GM23338 (cell line): Measurements from ENCODE around the gene CAMK2N2.

Experiments
- CREB1 ChIP-seq: fragments of 250-450 bp; sonication (Bioruptor Pico); IDR thresholded peaks from 2 replicates; pipeline ENCODE4 v1.5.0; 2020; ENCODE audit warnings: low read depth, mild to moderate bottlenecking, moderate library complexity
- EZH2 ChIP-seq: fragments of 200-600 bp; sonication (generic); IDR thresholded peaks from one replicate; pipeline ENCODE4 v1.8.0; 2017; ENCODE audit warnings: antibody characterized with exemption, mild to moderate bottlenecking, low read depth; ENCODE audit not compliant: unreplicated experiment
- EZH2phosphoT487 ChIP-seq: fragments of 200-600 bp; sonication (generic); IDR thresholded peaks from one replicate; pipeline ENCODE4 v1.8.1; 2018; ENCODE audit warnings: antibody characterized with exemption; ENCODE audit not compliant: unreplicated experiment
- JUNB ChIP-seq: IDR thresholded peaks from one replicate; pipeline ENCODE4 v1.6.1; 2016; ENCODE audit warnings: antibody characterized with exemption; ENCODE audit not compliant: unreplicated experiment
- POLR2AphosphoS5 ChIP-seq: IDR thresholded peaks from 2 replicates; pipeline ENCODE4 v1.6.1; 2016; ENCODE audit warnings: antibody characterized with exemption, low read depth
- REST ChIP-seq: IDR thresholded peaks from one replicate; pipeline ENCODE4 v1.6.1; 2018; ENCODE audit warnings: antibody characterized with exemption; ENCODE audit not compliant: unreplicated experiment
- STAT1 ChIP-seq: IDR thresholded peaks from one replicate; pipeline ENCODE4 v1.6.1; 2016; ENCODE audit warnings: antibody characterized with exemption; ENCODE audit not compliant: unreplicated experiment
- ZNF331 ChIP-seq: fragments of 250-450 bp; sonication (Bioruptor Pico); IDR thresholded peaks from 2 replicates; pipeline ENCODE4 v1.5.0; 2020; ENCODE audit warnings: low read depth, mild to moderate bottlenecking, moderate library complexity
- TF ChIP-seq, protein P1 (sequence below), 2 experiments: fragments of 200-600 bp in 1 of 2; sonication (generic) in 1 of 2; conservative IDR thresholded peaks; 2 replicates each; pipeline versions ENCODE4 v1.5.1 to v1.6.1; 2016 to 2017; ENCODE audit warnings: antibody characterized with exemption in 2 of 2, low read depth in 2 of 2, mild to moderate bottlenecking in 2 of 2, moderate library complexity in 1 of 2
- TF ChIP-seq, protein P2 (sequence below): IDR thresholded peaks from 2 replicates; pipeline ENCODE4 v1.6.1; 2016; ENCODE audit warnings: antibody characterized with exemption

GRCh38 chr3:184307915-184308314, 46.6 kb upstream of the CAMK2N2 start:
- TF ChIP-seq, protein P1, sequence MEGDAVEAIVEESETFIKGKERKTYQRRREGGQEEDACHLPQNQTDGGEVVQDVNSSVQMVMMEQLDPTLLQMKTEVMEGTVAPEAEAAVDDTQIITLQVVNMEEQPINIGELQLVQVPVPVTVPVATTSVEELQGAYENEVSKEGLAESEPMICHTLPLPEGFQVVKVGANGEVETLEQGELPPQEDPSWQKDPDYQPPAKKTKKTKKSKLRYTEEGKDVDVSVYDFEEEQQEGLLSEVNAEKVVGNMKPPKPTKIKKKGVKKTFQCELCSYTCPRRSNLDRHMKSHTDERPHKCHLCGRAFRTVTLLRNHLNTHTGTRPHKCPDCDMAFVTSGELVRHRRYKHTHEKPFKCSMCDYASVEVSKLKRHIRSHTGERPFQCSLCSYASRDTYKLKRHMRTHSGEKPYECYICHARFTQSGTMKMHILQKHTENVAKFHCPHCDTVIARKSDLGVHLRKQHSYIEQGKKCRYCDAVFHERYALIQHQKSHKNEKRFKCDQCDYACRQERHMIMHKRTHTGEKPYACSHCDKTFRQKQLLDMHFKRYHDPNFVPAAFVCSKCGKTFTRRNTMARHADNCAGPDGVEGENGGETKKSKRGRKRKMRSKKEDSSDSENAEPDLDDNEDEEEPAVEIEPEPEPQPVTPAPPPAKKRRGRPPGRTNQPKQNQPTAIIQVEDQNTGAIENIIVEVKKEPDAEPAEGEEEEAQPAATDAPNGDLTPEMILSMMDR (conservative IDR thresholded peaks at IDR 0.05; ENCODE audit: low read depth in 2 of 2) = no peak
- TF ChIP-seq EZH2 (no peak), REST (no peak), CREB1 (CRISPR knock-in tag) (no peak), EZH2phosphoT487 (no peak), POLR2AphosphoS5 (no peak), STAT1 (no peak), JUNB (no peak), ZNF331 (CRISPR knock-in tag) (no peak)
- TF ChIP-seq, protein P2, sequence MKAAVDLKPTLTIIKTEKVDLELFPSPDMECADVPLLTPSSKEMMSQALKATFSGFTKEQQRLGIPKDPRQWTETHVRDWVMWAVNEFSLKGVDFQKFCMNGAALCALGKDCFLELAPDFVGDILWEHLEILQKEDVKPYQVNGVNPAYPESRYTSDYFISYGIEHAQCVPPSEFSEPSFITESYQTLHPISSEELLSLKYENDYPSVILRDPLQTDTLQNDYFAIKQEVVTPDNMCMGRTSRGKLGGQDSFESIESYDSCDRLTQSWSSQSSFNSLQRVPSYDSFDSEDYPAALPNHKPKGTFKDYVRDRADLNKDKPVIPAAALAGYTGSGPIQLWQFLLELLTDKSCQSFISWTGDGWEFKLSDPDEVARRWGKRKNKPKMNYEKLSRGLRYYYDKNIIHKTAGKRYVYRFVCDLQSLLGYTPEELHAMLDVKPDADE = no peak
